Keratinocyte (primary cell): ENCODE results near the gene TEX29. TPM values are rescaled to one million over a fixed set of nuclear protein-coding genes. Genes with fewer than 3 reads are reported as not detected.

Experiments used
- DNase-seq: peaks from one replicate; pipeline ENCODE4 v3.0.0-alpha.2; 2011; ENCODE audit warnings: low read depth, missing footprints, low spot score
- FAIRE-seq: peaks from 2 replicates; lab custom pipeline; 2011; peaks lifted over from hg19 to GRCh38; lab: Jason Lieb, UNC
- H2AFZ ChIP-seq: 2 replicates; pipeline ENCODE4 v1.6.0; 2012; ENCODE audit warnings: low read length, control low read depth, inconsistent platforms; ENCODE audit not compliant: control insufficient read depth
- H3K27ac ChIP-seq: 2 replicates; pipeline ENCODE4 v1.5.1; 2011; ENCODE audit warnings: low read length; ENCODE audit not compliant: control insufficient read depth, insufficient read depth
- H3K27me3 ChIP-seq: 3 replicates; pipeline ENCODE4 v1.6.0; 2011; ENCODE audit warnings: low read length; ENCODE audit not compliant: control insufficient read depth, insufficient read depth; ENCODE audit errors: extremely low read depth
- H3K36me3 ChIP-seq, 2 experiments: 2 replicates in 1 of 2; 3 replicates in 1 of 2; pipeline ENCODE4 v1.5.1; 2011; ENCODE audit warnings: low read length in 2 of 2, mild to moderate bottlenecking in 1 of 2; ENCODE audit not compliant: control insufficient read depth in 2 of 2, insufficient read depth in 2 of 2; ENCODE audit errors: extremely low read depth in 1 of 2
- H3K4me1 ChIP-seq: 3 replicates; pipeline ENCODE4 v1.5.1; 2011; ENCODE audit warnings: low read length; ENCODE audit not compliant: control insufficient read depth, insufficient read depth; ENCODE audit errors: extremely low read depth
- H3K4me2 ChIP-seq: 3 replicates; pipeline ENCODE4 v1.6.0; 2011; ENCODE audit warnings: low read depth, low read length; ENCODE audit not compliant: control insufficient read depth, insufficient read depth; ENCODE audit errors: extremely low read depth
- H3K4me3 ChIP-seq, 3 experiments: fragments of 200-600 bp in 1 of 3; sonication (generic) in 1 of 3; 2 replicates in 2 of 3; 3 replicates in 1 of 3; pipeline ENCODE4 v1.5.1; 2011 to 2016; ENCODE audit warnings: low read length in 3 of 3, mild to moderate bottlenecking in 3 of 3, control low read depth in 2 of 3, inconsistent platforms in 1 of 3, low read depth in 1 of 3, mixed read lengths in 1 of 3, mixed run types in 1 of 3, moderate library complexity in 1 of 3; ENCODE audit not compliant: control insufficient read depth in 2 of 3, insufficient read depth in 2 of 3; ENCODE audit errors: extremely low read depth in 1 of 3
- H3K79me2 ChIP-seq: 2 replicates; pipeline ENCODE4 v1.6.0; 2012; ENCODE audit warnings: low read length; ENCODE audit not compliant: control insufficient read depth, insufficient read depth
- H3K9ac ChIP-seq: 3 replicates; pipeline ENCODE4 v1.6.0; 2011; ENCODE audit warnings: low read length; ENCODE audit not compliant: control insufficient read depth, insufficient read depth; ENCODE audit errors: extremely low read depth
- H3K9me1 ChIP-seq: 3 replicates; pipeline ENCODE4 v1.6.0; 2011; ENCODE audit warnings: low read length; ENCODE audit not compliant: control insufficient read depth, insufficient read depth; ENCODE audit errors: extremely low read depth
- H3K9me3 ChIP-seq: 2 replicates; pipeline ENCODE4 v1.5.1; 2012; ENCODE audit warnings: low read depth, low read length; ENCODE audit not compliant: control insufficient read depth
- H4K20me1 ChIP-seq: 3 replicates; pipeline ENCODE4 v1.6.0; 2011; ENCODE audit warnings: low read length; ENCODE audit not compliant: control insufficient read depth, insufficient read depth; ENCODE audit errors: extremely low read depth
- EZH2 ChIP-seq: IDR thresholded peaks from one replicate; pipeline ENCODE4 v1.6.1; 2012; ENCODE audit warnings: inconsistent platforms, mild to moderate bottlenecking, low read length, moderate library complexity
- dilution Hi-C: fragments of 300-500 bp; cut with MboI; formaldehyde crosslinking; loops from one replicate; pipeline ENCODE4 v1.7.0; 2020; ENCODE audit warnings: low sequenced_read_pairs; ENCODE audit not compliant: extremely low pct_ligation_motif_present
- polyA plus RNA-seq, 5 experiments: library from polyadenylated mRNA; depleted of rRNA in 3 of 5; stranded (reverse) in 3 of 5; stranded (forward) in 1 of 5; unstranded in 1 of 5; fragments of >200 nt; gene quantifications; 1 replicate in 1 of 5; 2 replicates in 3 of 5; 3 replicates in 1 of 5; pipeline versions ENCODE4 v1.2.1 to v1.2.3, GENCODE V29; 2011 to 2012; ENCODE audit warnings: missing spikeins in 2 of 5, low read depth in 1 of 5, low replicate concordance in 1 of 5
- TF ChIP-seq, protein P1 (sequence below), 3 experiments: IDR thresholded peaks in 1 of 3; conservative IDR thresholded peaks in 1 of 3; optimal IDR thresholded peaks in 1 of 3; 2 replicates in 2 of 3; 3 replicates in 1 of 3; pipeline versions ENCODE3 to v1.5.1; 2011; ENCODE audit warnings: low read length in 3 of 3, mild to moderate bottlenecking in 3 of 3, moderate library complexity in 2 of 3, control low read depth in 1 of 3, inconsistent platforms in 1 of 3; ENCODE audit not compliant: insufficient read depth in 2 of 3; ENCODE audit errors: extremely low read depth in 1 of 3

Gene TEX29
- polyA plus RNA-seq, 1 donor (not counting 4 experiments of a cell fraction or from before 2014, with no cell fraction given) = 0.18 TPM

GRCh38 chr13:111298214-111298975 is 22.0 kb upstream of the TEX29 start:
- peaks cover 17% of the 10 kb centered on the region in 2 experiments for H3K36me3 ChIP-seq
- dilution Hi-C loops = no loop called here
- no peak for FAIRE-seq

DNA sequence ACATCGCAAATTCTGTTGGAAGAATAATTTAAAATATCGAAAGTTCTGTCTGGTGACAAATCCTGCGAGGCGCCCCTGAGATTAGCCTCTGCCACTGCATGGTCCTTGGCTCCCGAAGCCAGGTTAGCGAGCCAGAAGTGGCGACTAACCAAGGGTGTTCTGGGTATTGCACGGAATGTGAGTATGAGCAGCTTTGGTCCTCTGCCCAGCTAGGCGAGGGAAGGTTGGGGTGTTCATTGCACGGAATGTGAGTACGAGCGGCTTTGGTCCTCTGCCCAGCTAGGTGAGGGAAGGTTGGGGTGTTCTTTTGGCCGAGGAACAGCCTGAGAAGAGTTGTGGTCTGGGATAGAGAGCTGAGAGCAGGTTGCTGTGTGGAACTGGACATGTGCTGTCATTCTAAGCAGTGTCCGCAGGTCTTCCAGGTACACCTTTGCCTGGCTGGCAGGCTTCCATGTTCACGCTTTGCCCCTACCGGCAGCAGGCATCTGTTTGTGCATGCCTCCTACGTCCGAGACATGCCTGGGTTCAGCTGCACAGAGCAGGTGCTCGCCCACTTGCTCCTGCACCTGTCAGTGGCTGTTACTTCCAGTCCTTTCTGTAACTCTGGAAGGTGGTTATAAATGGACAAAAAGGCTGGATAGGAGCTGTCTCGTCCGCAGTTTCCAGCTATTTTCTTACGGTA is 18.3 kb upstream of the TEX29 start:
- Histone ChIP-seq H3K9me1 (no peaks in the 10 kb centered on the region), H3K36me3 (peaks cover 17 to 28% of the 10 kb centered on the region in 2 experiments), H3K27me3 (no peaks in the 10 kb centered on the region), H3K79me2 (no peaks in the 10 kb centered on the region), H3K9me3 (no peaks in the 10 kb centered on the region), H3K4me2 (no peak overlapping the region), H3K4me3 (no peak overlapping the region), H3K27ac (no peak overlapping the region), H3K4me1 (no peaks in the 10 kb centered on the region), H2AFZ (no peak overlapping the region), H3K9ac (no peak overlapping the region), H4K20me1 (no peaks in the 10 kb centered on the region)
- TF ChIP-seq, protein P1, sequence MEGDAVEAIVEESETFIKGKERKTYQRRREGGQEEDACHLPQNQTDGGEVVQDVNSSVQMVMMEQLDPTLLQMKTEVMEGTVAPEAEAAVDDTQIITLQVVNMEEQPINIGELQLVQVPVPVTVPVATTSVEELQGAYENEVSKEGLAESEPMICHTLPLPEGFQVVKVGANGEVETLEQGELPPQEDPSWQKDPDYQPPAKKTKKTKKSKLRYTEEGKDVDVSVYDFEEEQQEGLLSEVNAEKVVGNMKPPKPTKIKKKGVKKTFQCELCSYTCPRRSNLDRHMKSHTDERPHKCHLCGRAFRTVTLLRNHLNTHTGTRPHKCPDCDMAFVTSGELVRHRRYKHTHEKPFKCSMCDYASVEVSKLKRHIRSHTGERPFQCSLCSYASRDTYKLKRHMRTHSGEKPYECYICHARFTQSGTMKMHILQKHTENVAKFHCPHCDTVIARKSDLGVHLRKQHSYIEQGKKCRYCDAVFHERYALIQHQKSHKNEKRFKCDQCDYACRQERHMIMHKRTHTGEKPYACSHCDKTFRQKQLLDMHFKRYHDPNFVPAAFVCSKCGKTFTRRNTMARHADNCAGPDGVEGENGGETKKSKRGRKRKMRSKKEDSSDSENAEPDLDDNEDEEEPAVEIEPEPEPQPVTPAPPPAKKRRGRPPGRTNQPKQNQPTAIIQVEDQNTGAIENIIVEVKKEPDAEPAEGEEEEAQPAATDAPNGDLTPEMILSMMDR (optimal IDR thresholded peaks at IDR 0.05 in 1 of 3, IDR thresholded peaks at IDR 0.05 in 1 of 3, conservative IDR thresholded peaks at IDR 0.05 in 1 of 3; ENCODE audit: extremely low read depth in 1 of 3, insufficient read depth in 2 of 3, low read length in 3 of 3) = no peak
- TF ChIP-seq EZH2 = no peak
- dilution Hi-C loops = no loop called here
- DNase-seq (no peak), FAIRE-seq (no peak)

More at GRCh38 chr13:111298214-111298975, 22.0 kb upstream of the TEX29 start:
- Histone ChIP-seq H3K9me3 (no peaks in the 10 kb centered on the region), H3K9me1 (no peaks in the 10 kb centered on the region), H4K20me1 (no peaks in the 10 kb centered on the region), H3K4me3 (no peak overlapping the region), H2AFZ (no peak overlapping the region), H3K27me3 (no peaks in the 10 kb centered on the region), H3K27ac (no peak overlapping the region), H3K4me1 (no peaks in the 10 kb centered on the region), H3K79me2 (no peaks in the 10 kb centered on the region), H3K4me2 (no peak overlapping the region), H3K9ac (no peak overlapping the region)
- DNase-seq = no peak
- TF ChIP-seq, protein P1 (optimal IDR thresholded peaks at IDR 0.05 in 1 of 3, IDR thresholded peaks at IDR 0.05 in 1 of 3, conservative IDR thresholded peaks at IDR 0.05 in 1 of 3; ENCODE audit: extremely low read depth in 1 of 3, insufficient read depth in 2 of 3, low read length in 3 of 3) = no peak
- TF ChIP-seq EZH2 = no peak
